GM20431 (cell line): Measurements from ENCODE around the gene SCN5A.

Source experiments
- in situ Hi-C: fragments of 300-500 bp; cut with MseI, MboI; formaldehyde crosslinking; loops from one replicate; pipeline ENCODE4 v1.15.0; 2020; ENCODE audit warnings: low sequenced_read_pairs; ENCODE audit not compliant: unreplicated experiment

The SCN5A gene

GRCh38 chr3:38549957-38550840 lies 99.3 kb downstream of the SCN5A start:
- in situ Hi-C loops = no loop called here

- in situ Hi-C loops = no loop called here
These were observed 100.0 kb downstream of the SCN5A start for GRCh38 chr3:38549486-38549885.

GRCh38 chr3:38549082-38549481 lies 100.4 kb downstream of the SCN5A start:
- in situ Hi-C loops = no loop called here

GRCh38 chr3:38548154-38548931 lies 101.1 kb downstream of the SCN5A start:
- in situ Hi-C loops = no loop called here

GRCh38 chr3:38545983-38546382 lies 103.5 kb downstream of the SCN5A start:
- in situ Hi-C loops = no loop called here

- in situ Hi-C loops = no loop called here
These were observed 103.9 kb downstream of the SCN5A start for GRCh38 chr3:38545550-38545949.

- in situ Hi-C loops = no loop called here
These were observed 104.6 kb downstream of the SCN5A start for GRCh38 chr3:38544926-38545325.

GRCh38 chr3:38543586-38543985 lies 105.9 kb downstream of the SCN5A start:
- in situ Hi-C loops = no loop called here

GRCh38 chr3:38542401-38543298 lies 106.8 kb downstream of the SCN5A start:
- in situ Hi-C loops = no loop called here

- in situ Hi-C loops = no loop called here
These were observed 107.7 kb downstream of the SCN5A start for GRCh38 chr3:38541806-38542205.

GRCh38 chr3:38538773-38539353 lies 110.6 kb downstream of the SCN5A start:
- in situ Hi-C loops = no loop called here

GRCh38 chr3:38536671-38537070 lies 112.8 kb downstream of the SCN5A start:
- in situ Hi-C loops = no loop called here

- in situ Hi-C loops = no loop called here
These were observed 114.9 kb downstream of the SCN5A start for GRCh38 chr3:38534604-38535003.

- in situ Hi-C loops = no loop called here
These were observed 115.3 kb downstream of the SCN5A start for GRCh38 chr3:38534180-38534579.

GRCh38 chr3:38533285-38533976 lies 116.1 kb downstream of the SCN5A start:
- in situ Hi-C loops = no loop called here

- in situ Hi-C loops = no loop called here
These were observed 117.0 kb downstream of the SCN5A start for GRCh38 chr3:38532529-38532928.

GRCh38 chr3:38528457-38528856 lies 121.0 kb downstream of the SCN5A start:
- in situ Hi-C loops = loop anchor here (10.0 kb wide), 1 partner anchor 126 kb away; no protein-coding TSS in a partner anchor

GRCh38 chr3:38526792-38527191 lies 122.7 kb downstream of the SCN5A start:
- in situ Hi-C loops = loop anchor here (10.0 kb wide), 1 partner anchor 128 kb away; no protein-coding TSS in a partner anchor

GRCh38 chr3:38524141-38524739 lies 125.2 kb downstream of the SCN5A start:
- in situ Hi-C loops = loop anchor here (10.0 to 25.0 kb wide), 2 partner anchors 131 to 488 kb away; no protein-coding TSS in a partner anchor
